ENCODE measurements around the gene TMEM117.

GRCh38 chr12:44428825-44429224, 592.9 kb downstream of the TMEM117 start:
- TF ChIP-seq CTCF (IDR thresholded peaks at IDR 0.05; ENCODE audit: low read depth, low read length) (no peak), EZH2phosphoT487 (IDR thresholded peaks at IDR 0.05; ENCODE audit: low read depth) (no peak)
